8988T (cell line): ENCODE results near the gene SRMS.
"Not testable (repeated sequence)": the region's sequence is repeated elsewhere in the genome, so short reads cannot be mapped to it uniquely, and the experiment has no call there.

Source experiments
- DNase-seq: peaks from one replicate; pipeline ENCODE4 v3.0.0; 2011

SRMS gene

GRCh38 chr20:63578224-63579016, 30.9 kb upstream of the SRMS start:
- DNase-seq = no peak

DNA sequence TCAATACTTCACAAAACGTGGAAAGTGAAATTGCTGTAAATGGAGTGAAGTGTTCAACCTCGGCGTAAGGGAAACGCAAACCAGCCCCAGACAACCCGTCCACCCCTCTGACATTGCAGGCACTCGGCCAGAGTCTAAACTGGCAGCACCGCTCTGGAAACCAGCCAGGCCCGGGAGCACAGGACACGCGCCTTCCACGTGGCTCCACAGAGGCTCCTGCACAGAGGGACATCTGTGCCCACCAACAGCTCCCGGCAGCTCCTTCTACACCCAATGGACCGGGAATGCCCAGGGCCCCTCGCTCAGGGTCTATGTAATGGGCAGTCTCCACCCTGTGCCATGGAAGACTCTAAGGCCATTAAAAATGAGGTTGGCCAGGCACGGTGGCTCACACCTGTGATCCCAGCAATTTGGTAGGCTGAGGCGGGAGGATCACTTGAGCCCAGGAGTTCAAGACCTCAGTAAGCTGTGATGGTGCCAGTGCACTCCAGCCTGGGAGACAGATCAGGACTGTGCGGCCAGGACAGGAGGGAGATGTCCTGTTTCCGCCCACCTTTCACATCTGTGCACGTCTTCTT, 29.9 kb upstream of the SRMS start:
- no peak for DNase-seq

DNA sequence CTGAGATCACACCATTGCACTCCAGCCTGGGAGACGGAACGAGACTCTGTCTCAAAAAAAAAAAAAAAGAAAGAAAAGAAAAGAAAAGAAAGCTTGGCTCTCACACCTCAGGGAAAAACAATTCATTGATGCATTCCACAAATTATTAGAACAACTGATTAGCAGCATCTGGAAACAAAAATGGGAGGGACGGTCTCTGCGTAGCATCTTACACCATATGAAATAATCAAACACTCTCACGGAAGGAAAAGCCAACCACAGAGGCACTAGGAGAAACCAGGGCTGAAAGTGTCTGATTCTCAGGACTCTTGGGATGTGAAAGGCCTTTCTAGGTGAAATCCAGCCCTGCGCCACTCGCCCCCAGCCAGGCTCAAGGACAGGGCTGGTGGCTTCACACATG, 28.8 kb upstream of the SRMS start:
- no peak for DNase-seq

DNA sequence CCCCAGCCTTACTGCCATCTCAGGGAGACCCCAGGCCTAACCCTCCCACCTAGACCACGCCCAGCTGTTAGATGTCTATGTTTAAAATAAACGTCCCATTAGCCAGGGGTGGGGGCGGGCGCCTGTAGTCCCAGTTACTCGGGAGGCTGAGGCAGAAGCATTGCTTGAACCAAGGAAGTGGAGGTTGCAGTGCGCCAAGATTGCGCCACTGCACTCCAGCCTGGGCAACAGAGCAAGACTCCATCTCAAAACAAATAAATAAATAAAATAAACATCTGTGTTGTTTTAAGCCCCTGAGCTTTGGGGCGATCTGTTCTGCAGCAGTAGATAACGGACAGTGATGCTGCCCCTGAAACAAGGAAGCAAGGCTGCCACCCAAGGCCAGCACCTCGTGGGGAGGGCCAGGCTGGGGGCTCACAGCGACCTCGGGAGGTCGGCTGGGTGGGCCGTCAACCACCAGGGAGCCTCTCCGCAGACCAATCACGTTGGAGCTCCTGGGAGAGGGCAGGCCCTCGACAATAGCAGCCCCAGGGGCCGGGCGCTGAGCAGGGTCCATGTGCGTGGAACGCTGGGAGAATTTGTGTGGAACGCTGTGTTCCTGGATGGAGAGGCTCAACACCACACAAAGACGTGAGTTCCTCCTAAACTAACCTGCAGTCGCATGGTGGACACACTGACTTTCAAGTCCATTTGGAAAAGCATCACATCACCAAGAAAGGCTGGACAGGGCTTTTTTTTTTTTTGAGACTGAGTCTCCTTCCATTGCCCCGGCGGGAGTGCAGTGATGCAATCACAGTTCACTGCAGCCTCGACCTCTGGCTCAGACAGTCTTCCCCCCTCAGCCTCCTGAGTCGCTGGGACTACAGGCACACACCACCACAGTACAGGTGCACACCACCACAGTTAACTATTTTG, 27.5 kb upstream of the SRMS start:
- no peak for DNase-seq

GRCh38 chr20:63574156-63574828, 26.7 kb upstream of the SRMS start, which contains the start of gene HELZ2:
TSS of gene HELZ2 (minus strand) at chr20:63574239. CDS start at chr20:63572385, 1,854 bp downstream.
- no peak for DNase-seq

- no peak for DNase-seq
These were observed 26.1 kb upstream of the SRMS start for GRCh38 chr20:63573647-63574131.

- DNase-seq = no peak
These were observed 25.5 kb upstream of the SRMS start for GRCh38 chr20:63572788-63573646.

- no peak for DNase-seq
These were observed 24.7 kb upstream of the SRMS start for GRCh38 chr20:63572071-63572787.

GRCh38 chr20:63571087-63571478, 23.5 kb upstream of the SRMS start:
- DNase-seq = not testable (repeated sequence)

GRCh38 chr20:63570281-63571086, 22.9 kb upstream of the SRMS start:
- no peak for DNase-seq

- DNase-seq = no peak
These were observed 21.7 kb upstream of the SRMS start for GRCh38 chr20:63568986-63569949.

DNA sequence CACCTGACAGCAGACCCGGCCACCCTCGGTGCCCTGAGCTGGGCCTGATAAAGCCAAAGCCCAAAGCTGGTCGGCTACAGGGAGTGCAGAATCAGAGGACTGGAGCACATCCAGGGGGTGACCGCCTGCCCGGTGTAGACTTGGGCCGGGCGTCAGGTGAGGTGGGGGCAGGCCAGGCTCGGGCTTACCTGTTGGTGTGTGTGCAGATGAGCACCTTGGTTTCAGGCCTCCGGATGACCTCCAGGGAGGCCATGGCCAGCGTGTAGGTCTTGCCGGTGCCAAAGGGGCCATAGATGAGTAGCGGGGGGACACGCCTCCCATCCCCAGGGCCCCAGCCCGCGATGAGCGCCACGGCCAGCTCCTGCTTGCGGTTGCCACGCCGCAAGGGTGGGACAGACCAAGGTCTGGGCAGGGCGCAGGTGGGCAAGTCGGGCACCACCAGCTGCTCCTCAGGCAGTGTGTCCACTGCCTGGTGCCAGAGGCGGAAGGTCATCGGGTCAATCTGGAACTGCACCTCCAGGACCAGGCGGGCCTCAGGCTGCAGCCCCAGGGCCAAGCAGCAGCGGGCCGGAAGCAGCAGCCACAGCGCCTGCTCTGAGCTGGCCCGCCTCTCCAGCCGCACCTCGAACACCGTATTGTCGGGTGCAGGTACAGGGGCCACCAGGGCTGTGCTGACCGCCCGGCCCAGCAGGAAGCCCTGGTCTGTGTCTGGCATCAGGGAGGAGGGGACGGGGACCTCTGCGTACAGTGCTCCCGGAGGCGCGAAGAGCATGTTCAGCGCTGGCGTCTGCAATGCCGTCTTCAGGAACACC, 20.8 kb upstream of the SRMS start:
- no peak for DNase-seq

DNA sequence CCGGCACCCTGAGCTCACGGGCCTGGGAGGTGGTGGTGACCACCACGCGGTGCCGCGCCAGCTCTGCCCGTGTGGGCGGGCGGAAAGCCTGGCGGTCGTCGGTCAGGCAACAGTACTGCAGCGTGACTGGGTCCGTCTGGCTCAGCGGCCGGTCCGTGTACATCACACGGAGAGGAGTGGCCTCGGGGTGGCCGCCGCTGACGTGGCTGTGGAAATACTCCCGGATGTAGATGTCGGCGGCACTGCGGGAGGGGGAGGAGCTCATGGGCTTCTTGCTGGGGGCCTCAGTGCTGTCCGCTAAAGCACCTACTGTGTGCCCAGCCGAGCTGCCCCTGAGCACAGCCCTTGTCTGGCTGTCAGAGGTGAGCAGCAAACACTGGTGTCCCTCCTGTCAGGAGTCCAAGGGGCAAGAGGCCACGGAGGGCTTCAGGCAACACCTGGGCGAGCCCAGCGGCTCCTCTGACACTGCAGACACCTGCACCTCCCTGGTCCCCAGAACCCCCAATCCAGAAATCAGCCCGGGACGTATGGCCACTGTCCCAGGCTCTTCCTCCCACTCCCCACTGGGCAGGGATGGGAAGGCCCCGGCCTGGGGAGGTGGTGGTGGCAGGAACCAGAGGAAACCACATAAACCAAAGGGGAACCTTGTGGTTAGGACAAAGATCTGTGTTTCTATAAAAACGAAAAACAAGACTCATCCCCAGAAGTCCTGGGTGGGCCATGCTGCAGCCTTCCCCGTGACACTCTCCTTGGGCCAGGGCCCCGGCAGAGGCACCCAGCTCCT, 20.0 kb upstream of the SRMS start:
- no peak for DNase-seq

DNA sequence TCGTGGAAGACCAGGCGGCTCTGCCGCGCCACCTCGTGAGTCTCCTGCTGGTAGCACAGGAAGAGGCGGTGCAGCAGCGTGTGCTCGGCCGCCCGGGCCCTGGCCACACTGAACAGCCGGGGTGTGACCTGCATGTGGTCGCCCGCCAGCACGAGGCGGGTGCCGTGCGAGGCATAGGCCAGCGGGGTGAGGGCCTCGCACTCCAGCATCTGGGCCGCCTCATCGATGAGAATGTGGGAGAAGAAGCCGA, 19.5 kb upstream of the SRMS start:
- no peak for DNase-seq

DNA sequence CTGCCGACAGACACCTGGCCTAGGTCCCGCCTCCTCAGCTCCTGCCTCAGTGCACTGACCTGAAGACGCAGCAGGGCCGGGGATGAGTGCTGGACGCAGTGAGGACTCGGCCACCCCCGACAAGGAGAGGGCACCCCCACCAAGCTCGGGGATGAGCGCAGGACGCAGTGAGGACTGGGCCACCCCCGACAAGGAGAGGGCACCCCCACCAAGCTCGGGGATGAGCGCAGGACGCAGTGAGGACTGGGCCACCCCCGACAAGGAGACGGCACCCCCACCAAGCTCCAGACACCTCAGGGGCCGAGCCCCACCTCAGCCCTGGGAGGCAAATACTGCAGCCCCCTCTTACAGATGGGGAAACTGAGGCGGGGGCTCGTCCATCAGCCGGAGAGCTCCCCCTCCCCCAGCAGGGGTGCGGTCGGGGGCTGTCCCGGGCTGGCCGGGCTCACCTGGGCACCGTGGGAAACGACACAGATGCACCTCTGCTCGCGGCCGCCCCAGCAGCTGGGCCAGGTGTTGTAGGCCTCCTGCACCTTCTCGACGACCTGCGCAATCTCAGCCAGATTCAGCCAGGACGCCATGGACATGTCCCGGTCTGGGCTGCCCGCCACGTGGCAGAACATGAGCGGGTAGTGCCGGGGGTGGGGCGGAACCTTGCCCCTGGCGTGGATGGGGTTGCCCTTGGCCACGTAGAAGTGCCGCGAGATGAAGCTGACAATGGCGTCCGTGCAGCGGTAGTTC, 19.0 kb upstream of the SRMS start:
- DNase-seq = no peak

GRCh38 chr20:63565699-63566335, 18.3 kb upstream of the SRMS start:
- no peak for DNase-seq
